SK-N-MC (cell line): Measurements from ENCODE around the gene CPA4.

Experiments
- DNase-seq: peaks from one replicate; pipeline ENCODE4 v3.0.0-alpha.2; 2011; ENCODE audit warnings: low read depth, low spot score
- H3K27ac ChIP-seq: fragments of 200-600 bp; sonication (generic); 2 replicates; pipeline ENCODE4 v1.5.1; 2016; ENCODE audit warnings: mixed run types
- H3K36me3 ChIP-seq: fragments of 200-600 bp; sonication (generic); 2 replicates; pipeline ENCODE4 v1.6.1; 2017; ENCODE audit warnings: antibody characterized with exemption, low read length, mixed read lengths; ENCODE audit not compliant: insufficient read depth
- H3K4me3 ChIP-seq: fragments of 200-600 bp; sonication (generic); 2 replicates; pipeline ENCODE4 v1.5.1; 2016
- H3K9ac ChIP-seq: fragments of 200-600 bp; sonication (generic); 2 replicates; pipeline ENCODE4 v1.8.0; 2017; ENCODE audit warnings: mixed run types, mixed read lengths; ENCODE audit not compliant: insufficient read length
- H3K9me3 ChIP-seq: fragments of 200-600 bp; sonication (generic); 2 replicates; pipeline ENCODE4 v1.6.1; 2017; ENCODE audit warnings: low read depth, mild to moderate bottlenecking, antibody characterized with exemption, low read length, moderate library complexity, mixed read lengths
- EZH2 ChIP-seq: fragments of 200-600 bp; sonication (generic); IDR thresholded peaks from one replicate; pipeline ENCODE4 v1.6.1; 2017; ENCODE audit warnings: antibody characterized with exemption
- FOXP2 ChIP-seq: optimal IDR thresholded peaks from 2 replicates; pipeline ENCODE3; 2011; ENCODE audit warnings: mild to moderate bottlenecking, moderate library complexity; ENCODE audit not compliant: insufficient read depth; ENCODE audit errors: extremely low read length, control extremely low read depth
- POLR2AphosphoS5 ChIP-seq: IDR thresholded peaks from 2 replicates; pipeline ENCODE4 v1.6.1; 2012; ENCODE audit warnings: mild to moderate bottlenecking, low read depth, low read length, borderline replicate concordance

Gene CPA4

GRCh38 chr7:130296221-130296951 is 3.4 kb downstream of the CPA4 start:
- Histone ChIP-seq H3K9ac (no peak overlapping the region), H3K36me3 (no peaks in the 10 kb centered on the region), H3K9me3 (no peaks in the 10 kb centered on the region), H3K27ac (no peak overlapping the region), H3K4me3 (no peak overlapping the region)
- no peak for DNase-seq
- TF ChIP-seq FOXP2 (no peak), EZH2 (no peak), POLR2AphosphoS5 (no peak)

- DNase-seq: no peak
- no peak overlapping the region for H3K4me3 ChIP-seq
- TF ChIP-seq POLR2AphosphoS5 (no peak), FOXP2 (no peak), EZH2 (no peak)
- H3K36me3 ChIP-seq: no peaks in the 10 kb centered on the region
- H3K9me3 ChIP-seq: no peaks in the 10 kb centered on the region
- no peak overlapping the region for H3K9ac ChIP-seq
- no peak overlapping the region for H3K27ac ChIP-seq
These were observed 4.9 kb downstream of the CPA4 start for GRCh38 chr7:130297628-130298543.

- no peak for TF ChIP-seq POLR2AphosphoS5
- TF ChIP-seq FOXP2: no peak
- Histone ChIP-seq H3K9me3 (no peaks in the 10 kb centered on the region), H3K9ac (no peak overlapping the region), H3K4me3 (no peak overlapping the region), H3K27ac (no peak overlapping the region), H3K36me3 (no peaks in the 10 kb centered on the region)
- DNase-seq: no peak
These were observed 5.8 kb downstream of the CPA4 start for GRCh38 chr7:130298544-130299326.

DNA sequence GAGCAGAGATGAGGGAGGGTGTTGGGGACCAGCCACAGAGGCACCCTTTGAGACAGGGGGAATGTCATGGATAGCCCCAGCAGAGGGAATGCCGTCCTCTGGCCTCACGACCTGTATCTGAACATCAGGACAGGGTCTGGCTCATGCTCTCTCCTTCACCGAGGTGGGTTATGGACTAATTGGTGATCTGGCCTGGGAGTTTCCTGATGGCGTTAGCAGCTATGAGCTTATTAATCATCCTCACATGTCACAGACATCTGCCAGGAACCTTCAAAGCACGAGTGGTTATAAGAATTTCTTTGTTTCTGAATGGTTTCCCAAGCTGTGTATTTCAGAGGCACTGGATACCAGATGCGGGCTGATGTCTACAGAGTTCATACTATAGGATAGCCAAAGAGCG is 6.9 kb downstream of the CPA4 start:
- no peak for TF ChIP-seq POLR2AphosphoS5
- TF ChIP-seq EZH2: no peak
- no peak for TF ChIP-seq FOXP2
- Histone ChIP-seq H3K4me3 (no peak overlapping the region), H3K9me3 (no peaks in the 10 kb centered on the region), H3K27ac (no peak overlapping the region), H3K36me3 (no peaks in the 10 kb centered on the region), H3K9ac (no peak overlapping the region)
- no peak for DNase-seq

- TF ChIP-seq EZH2 (no peak), POLR2AphosphoS5 (no peak), FOXP2 (no peak)
- DNase-seq: no peak
- Histone ChIP-seq H3K27ac (no peak overlapping the region), H3K9ac (no peak overlapping the region), H3K9me3 (no peaks in the 10 kb centered on the region), H3K4me3 (no peak overlapping the region), H3K36me3 (no peaks in the 10 kb centered on the region)
These were observed 8.6 kb downstream of the CPA4 start for GRCh38 chr7:130301501-130302020.

GRCh38 chr7:130302649-130303048 is 9.7 kb downstream of the CPA4 start:
- no peak overlapping the region for H3K9ac ChIP-seq
- H3K27ac ChIP-seq: no peak overlapping the region
- no peak overlapping the region for H3K4me3 ChIP-seq
- TF ChIP-seq POLR2AphosphoS5 (no peak), EZH2 (no peak), FOXP2 (no peak)
- H3K36me3 ChIP-seq: no peaks in the 10 kb centered on the region
- no peak for DNase-seq
- no peaks in the 10 kb centered on the region for H3K9me3 ChIP-seq

DNA sequence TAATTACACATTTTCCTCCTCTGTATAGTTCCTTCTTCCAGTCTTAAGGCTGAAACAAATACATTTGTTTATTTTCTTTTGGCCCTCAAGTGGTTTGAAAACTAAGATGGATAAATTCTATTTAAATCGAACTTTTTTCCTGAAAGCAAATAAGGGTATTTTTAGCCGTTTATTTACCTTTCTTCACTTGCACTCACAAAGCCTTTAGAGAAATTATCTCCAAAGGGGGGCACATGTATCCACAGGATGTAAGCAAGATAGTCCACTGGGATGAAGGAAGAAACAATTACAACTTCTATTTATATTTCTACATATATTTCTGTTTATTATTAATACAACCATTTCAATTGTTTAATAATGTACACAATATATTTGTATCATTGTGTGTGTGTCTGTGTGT is 10.2 kb downstream of the CPA4 start:
- no peak for DNase-seq
- TF ChIP-seq EZH2: no peak
- no peak overlapping the region for H3K4me3 ChIP-seq
- no peaks in the 10 kb centered on the region for H3K9me3 ChIP-seq
- H3K36me3 ChIP-seq: no peaks in the 10 kb centered on the region
- no peak overlapping the region for H3K9ac ChIP-seq
- H3K27ac ChIP-seq: no peak overlapping the region

GRCh38 chr7:130303551-130303950 is 10.6 kb downstream of the CPA4 start:
- TF ChIP-seq POLR2AphosphoS5 (no peak), FOXP2 (no peak), EZH2 (no peak)
- Histone ChIP-seq H3K9ac (no peak overlapping the region), H3K36me3 (no peaks in the 10 kb centered on the region), H3K27ac (no peak overlapping the region), H3K9me3 (no peaks in the 10 kb centered on the region), H3K4me3 (no peak overlapping the region)
- no peak for DNase-seq
